GM19395 (cell line): ENCODE data around the gene EXOC6.

Experiments used
- ATAC-seq: cut with Tn5 transposase; IDR thresholded peaks from one replicate; pipeline ENCODE4 v1.9.1; 2021; ENCODE audit warnings: mild to moderate bottlenecking, moderate library complexity; ENCODE audit not compliant: unreplicated experiment

EXOC6 gene, protein sequence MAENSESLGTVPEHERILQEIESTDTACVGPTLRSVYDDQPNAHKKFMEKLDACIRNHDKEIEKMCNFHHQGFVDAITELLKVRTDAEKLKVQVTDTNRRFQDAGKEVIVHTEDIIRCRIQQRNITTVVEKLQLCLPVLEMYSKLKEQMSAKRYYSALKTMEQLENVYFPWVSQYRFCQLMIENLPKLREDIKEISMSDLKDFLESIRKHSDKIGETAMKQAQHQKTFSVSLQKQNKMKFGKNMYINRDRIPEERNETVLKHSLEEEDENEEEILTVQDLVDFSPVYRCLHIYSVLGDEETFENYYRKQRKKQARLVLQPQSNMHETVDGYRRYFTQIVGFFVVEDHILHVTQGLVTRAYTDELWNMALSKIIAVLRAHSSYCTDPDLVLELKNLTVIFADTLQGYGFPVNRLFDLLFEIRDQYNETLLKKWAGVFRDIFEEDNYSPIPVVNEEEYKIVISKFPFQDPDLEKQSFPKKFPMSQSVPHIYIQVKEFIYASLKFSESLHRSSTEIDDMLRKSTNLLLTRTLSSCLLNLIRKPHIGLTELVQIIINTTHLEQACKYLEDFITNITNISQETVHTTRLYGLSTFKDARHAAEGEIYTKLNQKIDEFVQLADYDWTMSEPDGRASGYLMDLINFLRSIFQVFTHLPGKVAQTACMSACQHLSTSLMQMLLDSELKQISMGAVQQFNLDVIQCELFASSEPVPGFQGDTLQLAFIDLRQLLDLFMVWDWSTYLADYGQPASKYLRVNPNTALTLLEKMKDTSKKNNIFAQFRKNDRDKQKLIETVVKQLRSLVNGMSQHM

DNA sequence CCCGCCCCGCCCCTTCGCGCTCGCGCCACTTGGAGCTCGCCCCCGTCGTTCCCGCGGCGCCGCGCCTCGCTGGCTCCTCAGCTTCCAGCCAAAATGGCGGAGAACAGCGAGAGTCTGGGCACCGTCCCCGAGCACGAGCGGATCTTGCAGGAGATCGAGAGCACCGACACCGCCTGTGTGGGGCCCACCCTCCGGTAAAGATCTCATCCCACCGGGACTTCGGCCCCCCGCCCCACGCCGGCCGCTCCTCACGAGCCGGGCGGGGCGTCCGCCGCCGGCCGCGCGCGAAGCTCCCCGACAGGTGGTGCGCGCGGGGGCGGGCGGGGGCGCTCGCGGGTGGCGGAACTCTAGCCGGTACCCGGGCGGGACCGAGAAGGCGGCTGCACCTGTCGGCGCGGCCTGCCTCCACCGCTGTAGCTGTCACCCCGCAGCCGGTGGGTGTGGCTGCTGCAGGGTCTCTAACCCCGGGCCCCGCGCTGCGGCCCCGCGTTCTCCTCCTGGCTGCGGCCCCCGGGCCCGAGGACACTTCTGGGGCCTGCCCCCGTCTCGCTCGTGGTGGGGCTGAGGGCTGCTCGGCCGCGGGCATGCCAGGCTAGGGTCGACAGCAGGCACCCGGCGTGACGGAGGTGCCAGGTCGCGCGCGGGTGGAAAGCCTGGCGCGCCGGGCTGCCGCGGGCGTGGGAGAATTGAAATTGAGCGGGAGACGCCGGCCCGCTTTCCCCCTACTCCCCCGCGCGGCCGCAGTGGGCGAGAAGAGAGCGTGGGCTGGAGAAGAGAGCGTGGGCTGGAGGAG is at the start of gene EXOC6:
EXOC6 (plus strand) TSS at position 80 of the 793 bp plus-strand sequence; CDS start at position 94, 14 bp downstream.
- peak; percentile 80 for ATAC-seq

DNA sequence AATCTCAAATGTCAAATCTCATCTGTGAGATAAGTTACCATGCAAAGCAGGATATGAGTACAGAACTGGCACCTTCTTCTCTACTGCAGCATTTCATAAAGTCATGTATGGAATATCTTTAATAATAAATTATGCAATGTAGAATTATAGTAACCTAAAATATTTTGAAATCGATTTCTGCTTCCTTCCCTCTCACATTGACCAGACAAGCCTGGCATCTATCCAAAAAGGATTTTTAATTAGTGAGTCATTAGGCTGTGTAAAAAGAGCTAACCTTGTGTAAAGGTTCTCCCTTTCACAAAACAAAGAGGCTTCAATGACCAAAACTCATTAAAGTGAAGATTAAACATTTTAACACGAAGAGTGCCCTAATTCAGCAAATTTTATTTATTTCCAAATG is 48.8 kb upstream of the EXOC6 start:
- ATAC-seq: no peak

DNA sequence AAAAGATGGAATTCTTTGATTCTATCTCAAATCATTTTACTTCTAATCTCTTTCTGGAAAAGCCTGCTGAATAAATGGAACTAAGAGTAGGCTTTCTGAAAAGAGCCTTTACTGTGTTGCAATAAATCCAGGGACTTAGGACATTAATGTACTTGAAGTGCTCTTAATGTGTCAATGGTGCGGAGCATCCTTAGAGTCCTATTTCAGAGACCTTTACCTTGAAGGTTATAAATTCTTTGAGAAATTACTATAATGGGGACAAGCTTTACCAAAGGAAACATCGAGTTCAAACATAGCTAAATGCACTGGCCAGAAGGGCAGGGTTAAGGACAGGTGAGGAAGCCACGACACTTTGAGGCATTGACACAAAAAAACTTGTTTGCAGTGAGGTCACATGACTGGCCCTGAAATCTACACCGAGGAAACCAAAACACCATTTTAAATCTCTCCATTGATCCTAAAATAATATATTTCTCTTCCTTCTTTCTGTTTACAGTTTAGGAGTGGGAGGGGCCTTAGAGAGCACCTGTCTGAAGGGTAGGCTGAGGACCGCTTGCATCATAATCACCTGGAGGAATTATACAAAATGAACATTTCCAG is 48.1 kb upstream of the EXOC6 start:
- no peak for ATAC-seq

DNA sequence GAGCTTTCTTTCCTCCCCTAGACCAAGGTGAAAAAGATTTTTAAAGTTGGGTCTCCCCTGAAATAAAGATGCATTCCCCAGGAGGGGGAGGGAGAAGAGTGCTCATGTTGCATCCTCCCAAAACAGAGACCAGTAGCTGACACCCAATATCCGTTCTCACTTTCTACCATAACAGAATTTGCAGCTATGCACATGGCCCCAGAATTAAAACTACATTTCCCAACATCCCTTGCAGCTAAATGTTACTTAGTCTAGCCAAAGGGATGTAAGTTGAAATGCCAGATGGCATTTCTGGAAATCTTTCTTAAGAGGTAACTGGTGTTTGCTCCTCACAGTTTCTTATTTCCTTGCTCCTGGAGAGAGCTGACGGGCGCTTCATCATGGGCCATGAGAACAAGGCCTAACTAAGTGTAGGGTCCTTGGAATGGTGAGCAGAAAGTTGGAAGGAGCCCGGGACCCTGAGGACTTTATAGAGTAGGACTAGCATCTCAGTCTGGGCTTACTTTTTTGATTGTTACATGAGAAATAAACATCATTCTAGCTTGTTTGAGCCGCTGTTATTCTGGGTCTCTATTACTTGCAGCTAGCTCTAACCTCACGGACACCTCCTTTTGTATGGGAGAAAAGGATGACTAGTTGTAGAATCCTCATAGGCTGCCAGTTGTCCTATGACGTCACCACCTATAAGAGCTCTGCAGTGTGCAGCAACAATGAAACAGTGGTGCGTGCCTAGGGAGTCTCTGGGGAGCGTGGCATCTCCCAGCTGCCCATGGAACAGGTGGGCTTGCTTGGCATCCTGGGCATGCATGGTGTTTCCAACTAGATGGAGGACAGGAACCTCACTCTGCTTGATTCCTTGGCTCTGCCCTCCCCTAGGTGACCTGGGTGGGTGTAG is 46.1 kb upstream of the EXOC6 start:
- ATAC-seq: no peak

DNA sequence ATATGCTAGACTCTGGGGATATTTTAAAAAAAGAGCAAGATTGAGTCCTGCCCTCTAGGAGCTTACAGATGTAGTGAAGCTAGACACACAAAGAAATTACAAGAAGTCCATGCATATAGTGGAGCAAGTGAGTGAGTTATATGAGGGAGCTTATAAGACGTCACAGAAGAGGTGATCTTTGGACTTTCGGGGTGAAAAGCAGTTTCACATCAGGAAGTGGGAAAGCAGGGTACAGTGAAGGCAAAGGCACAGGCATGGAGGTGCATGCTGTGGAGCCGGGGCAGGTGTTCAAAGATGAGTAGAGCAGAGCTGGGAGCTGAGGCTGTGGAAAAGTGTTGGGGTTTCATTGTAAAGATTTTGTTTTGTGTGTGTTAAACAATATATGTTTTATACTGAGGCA is 38.5 kb upstream of the EXOC6 start:
- no peak for ATAC-seq

DNA sequence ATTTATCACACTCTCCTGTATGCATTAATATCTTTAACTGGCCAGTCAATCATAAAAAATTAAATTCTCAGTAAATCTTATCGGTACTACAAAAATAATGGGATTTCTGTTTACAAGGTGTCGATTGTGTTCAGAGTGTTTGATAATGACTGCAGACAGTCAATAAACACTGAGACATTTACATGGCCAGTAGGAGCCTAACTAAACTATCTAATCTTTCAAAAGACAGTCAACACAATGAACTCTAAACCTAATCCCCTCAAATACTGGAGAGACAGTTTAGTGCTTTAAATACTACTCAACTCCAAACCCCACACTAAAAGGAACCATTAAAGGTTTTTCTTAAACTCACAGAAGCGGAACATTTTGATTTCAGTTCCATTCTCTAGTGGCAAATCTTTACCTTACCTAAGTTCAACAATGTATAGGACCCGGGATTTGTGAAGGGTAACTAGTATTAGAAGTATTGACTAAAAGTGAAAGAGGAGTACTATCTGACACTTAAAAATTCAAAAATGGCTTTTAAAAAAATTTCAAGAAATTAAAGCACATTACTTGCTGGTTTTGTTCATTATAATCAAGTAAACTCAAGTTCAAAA is 37.3 kb upstream of the EXOC6 start:
- peak; percentile 75 for ATAC-seq

DNA sequence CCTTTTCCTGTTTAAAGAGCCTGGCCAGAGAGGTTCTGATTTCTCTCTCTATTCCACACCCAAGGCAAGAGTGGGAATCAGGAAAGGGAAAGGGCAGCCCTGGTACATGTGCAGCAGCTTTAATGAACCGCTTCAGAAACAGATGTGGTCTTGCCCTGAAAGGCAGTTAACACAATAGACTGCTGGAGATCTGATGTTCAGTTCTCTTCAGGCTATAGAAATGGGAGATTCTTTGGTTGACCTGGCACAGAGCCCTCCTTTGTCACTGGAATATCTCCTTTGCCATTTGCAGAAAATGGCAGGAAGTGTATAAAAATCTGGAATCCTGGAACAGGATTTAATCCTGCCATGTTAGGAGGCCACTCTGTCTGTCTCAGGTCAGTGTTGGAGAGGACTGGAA is 36.3 kb upstream of the EXOC6 start:
- ATAC-seq: no peak

DNA sequence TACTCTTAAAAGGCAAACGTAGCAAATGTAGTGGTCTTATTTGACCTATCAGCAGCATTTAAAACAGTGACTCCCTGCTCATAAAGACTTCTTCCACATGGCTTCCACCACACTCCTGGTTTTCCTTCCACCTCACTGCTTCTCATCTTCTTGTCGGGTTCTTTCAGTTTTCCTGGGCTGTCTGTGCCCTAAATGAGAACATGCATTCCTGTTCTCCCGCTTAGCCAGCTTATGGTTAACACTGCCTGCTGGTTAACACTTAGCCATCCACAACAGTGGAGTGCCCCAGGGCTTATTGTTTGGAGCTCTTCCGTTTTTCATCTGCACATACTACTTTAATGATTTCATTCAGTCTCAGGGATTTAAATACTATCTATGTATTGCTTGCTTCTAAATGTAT is 34.3 kb upstream of the EXOC6 start:
- no peak for ATAC-seq

DNA sequence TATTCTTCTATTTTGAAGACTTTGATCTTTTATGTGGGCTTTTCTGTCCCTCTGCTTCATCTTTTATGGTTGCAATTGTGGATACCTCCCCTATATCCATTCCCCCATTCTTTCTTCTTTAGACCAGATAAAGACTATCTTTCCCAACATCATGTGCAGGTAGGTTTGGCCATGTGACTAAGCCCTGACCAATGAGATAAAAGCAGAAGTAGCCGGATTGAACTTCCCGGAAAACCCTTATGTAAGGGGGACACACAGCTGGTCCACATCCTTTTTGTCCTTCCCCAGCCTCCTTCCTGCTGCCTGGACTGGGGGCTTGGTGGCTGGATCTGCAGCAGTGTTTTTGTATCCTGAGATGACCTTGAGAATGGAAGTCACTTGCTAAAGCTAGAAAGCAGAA is 33.5 kb upstream of the EXOC6 start:
- ATAC-seq: no peak

DNA sequence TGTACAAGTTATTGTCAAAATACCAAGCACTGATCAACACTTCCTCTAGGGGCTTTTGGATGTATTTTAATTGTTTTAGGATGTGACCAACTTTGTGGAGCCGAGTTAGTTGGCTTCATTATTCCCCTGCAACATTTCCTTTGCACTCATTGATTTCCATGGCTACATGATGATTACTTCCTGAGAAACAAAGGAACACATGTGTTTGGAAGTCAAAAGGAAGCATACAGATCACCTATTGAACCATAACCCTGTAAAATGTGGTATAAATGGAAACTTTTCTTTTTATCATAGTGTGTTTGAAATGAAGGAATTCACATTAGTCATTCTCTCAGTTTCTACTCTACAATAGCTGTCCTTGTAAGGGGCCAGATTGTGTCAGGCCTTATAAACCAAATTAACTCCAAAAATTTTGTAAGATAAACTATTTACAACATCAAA is 32.2 kb upstream of the EXOC6 start:
- no peak for ATAC-seq

DNA sequence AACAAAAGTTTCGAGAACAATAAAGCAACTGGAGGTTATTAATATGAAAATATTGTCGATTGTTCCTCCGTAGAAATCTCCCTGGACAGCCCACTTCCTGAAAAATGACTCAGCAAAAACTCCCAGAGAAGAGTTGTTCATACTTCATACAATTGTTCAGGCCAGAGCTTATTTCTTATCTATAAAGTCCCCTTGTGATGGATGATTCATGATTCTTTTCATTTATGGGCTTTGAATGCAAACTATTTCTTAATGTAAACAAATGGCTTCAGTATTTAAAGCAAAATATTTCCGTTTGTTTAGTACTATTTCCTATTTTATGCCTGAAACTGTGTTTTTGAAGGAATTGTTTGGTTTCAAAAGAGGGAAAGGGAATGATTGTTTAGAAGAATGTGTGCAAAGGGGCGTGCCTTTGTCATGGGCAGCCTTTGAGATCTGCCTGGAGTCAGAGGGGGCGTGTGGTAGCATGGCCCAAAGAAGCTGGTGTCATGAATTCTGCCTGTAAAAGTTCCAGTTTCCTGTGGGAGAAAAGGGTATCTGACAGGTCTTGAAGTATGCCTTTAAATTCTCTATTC is 26.2 kb upstream of the EXOC6 start:
- ATAC-seq: no peak

DNA sequence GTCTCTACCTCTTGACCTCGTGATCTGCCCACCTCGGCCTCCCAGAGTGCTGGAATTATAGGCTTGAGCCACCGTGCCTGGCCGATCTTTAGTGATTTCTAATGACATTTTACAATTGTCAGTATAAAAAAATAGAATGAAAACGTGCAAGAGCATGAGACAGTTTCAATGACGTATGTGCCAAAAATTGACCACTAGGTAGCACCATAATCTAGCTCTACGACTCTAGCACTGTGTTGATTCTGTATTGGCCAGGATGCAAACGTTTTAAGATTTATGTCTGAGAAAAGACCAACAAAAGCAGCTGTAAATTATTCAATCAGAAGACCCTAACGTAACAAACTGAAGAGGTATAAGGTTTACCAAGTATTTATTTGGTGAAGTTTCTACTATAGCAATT is 25.4 kb upstream of the EXOC6 start:
- ATAC-seq: no peak

DNA sequence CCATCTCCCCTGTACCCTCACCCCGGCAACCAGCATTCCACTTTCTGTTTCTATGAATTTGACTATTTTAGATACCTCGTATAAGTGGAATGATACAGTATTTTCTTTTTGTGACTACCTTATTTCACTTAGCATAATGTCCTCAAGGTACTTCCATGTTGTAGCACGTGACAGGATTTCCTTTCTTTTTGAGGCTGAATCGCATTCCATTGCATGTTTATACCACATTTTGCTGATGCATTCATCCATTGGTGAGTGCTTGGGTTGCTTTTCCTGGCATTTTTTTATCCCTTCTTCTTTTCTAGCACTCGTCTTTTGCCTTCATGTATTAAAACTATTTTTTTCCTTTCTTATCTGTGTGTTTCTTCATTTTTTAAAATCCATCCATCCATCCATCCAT is 22.3 kb upstream of the EXOC6 start:
- ATAC-seq: no peak

DNA sequence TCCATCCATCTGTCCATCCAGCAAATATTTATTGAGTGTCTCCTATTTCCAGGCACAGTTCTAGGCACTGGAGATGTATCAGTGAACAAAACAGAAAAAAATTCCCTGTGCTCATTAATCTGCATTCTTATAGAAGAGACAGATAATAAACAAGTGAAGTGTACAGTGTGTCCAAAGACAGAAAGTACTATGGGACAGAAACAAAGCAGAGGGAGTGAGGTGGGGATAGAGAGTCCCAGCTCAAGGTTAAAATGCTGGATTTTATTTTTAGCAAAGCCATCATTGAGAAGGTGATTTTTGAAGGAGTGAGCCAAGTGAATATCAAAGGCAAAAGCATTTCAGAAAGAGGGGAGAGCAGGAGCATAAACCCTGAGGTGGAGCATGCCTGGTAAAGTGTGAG is 21.8 kb upstream of the EXOC6 start:
- no peak for ATAC-seq

DNA sequence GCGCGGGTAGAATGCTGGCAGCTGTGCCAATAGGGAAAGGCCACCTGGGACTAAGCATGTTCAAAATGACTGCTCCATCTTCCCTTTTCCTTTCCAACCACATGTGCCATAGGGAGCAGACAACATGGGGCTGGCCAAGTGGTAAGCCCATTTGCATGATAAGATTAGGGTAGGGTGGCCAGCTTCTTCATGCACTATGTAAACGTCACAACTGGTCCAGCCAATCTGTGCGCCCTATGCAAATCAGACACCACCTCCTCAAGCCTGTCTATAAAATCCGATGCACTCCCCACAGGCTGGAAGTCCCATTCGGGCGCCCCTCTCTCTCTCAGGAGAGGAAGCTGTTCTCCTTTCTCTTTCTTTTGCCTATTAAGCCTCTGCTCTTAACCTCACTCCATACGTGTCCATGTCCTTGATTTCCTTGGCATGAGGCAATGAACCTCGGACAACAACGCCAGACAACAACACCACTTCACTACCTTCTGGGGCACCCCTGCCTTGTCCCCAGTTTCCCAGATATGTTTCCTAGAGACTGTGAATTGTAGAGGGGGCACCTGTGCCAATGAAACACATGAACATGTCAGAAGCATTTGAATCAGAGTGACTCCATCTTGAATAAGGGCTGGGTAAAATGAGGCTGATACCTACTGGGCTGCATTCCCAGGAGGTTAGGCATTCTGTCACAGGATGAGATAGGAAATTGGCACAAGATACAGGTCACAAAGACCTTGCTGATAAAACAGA is 19.1 kb upstream of the EXOC6 start:
- ATAC-seq: no peak

DNA sequence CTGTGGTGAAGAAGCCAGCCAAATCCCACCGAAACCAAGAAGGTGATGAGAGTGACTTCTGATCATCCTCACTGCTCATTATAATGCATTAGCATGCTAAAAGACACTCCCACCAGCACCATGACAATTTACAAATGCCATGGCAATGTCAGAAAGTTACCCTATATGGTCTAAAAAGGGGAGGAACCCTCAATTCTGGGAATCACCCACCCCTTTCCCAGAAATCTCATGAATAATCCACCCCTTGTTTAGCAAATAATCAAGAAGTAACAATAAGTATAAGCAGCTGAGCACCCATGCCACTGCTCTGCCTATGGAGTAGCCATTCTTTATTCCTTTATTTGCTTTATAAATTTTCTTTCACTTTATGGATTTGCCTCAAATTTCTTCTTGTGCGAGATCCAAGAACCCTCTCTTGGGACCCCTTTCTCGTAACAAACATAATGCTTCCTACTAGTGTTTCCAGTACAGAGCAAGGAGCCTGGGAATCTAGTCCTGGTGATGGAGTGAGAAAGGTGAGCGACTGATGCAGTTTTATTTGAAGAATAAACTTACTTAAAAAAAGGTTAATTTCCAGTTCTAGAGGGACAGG is 18.4 kb upstream of the EXOC6 start:
- ATAC-seq: no peak

DNA sequence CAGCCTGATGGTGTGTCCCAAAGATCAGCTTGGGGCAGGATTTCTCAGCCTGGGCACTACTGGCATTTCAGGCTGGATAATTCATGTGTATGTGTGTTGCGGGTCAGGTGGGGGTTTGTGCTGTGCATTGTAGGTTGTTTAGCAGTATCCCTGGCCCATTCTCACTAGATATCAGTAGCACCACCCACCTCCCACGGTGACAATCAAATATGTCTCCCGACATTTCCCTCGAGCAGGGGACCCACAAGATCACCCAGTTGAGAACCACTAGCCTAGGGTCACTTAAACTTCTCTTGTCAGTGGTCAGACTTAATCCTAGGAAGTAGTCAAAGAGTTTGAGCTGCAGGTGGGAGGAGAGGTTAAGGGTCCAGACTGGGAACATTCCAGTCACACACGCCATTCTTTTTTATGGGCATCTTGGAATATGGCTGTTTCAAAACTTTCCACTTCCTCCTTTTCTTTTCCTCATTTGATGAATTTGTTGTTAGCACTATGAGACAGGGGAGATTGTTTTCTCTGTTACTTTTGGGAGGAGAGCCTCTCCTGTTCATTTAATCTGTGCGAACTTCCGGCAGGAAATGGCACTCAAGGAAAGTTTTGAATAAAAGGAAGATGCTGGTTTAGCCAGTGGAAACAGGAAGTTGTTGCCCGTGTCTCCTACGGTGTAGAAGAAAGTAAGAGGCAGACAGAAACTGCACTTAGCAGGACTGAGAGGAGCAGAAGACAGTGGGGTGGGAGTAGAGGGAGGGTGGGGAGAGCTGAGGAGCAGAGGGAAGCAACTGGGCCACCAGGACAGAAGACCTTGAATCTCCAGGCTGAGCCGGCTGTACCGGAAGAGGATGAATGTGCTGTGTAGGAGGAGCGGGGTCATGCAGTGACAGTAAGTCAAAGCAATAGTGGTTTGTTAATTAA is 17.6 kb upstream of the EXOC6 start:
- no peak for ATAC-seq
